Mucosa of descending colon (tissue), 3 donors: ENCODE data around the gene MAN2A2. TPM values are rescaled to one million over a fixed set of nuclear protein-coding genes. Genes with fewer than 3 reads are reported as not detected.

Source experiments
- ATAC-seq: fragments of 200-7000 bp; cut with Tn5 transposase; one replicate; pipeline ENCODE4 v1.9.1; 2020; ENCODE audit warnings: mild to moderate bottlenecking, moderate library complexity
- DNase-seq, 3 donors: peaks; one replicate each; pipeline ENCODE4 v3.0.0-alpha.2; 2020
- H3K36me3 ChIP-seq: fragments of 200-600 bp; one replicate; pipeline ENCODE4 v1.8.0; 2021; ENCODE audit warnings: low read depth, mild to moderate bottlenecking
- H3K4me1 ChIP-seq: fragments of 200-600 bp; one replicate; pipeline ENCODE4 v1.8.0; 2021; ENCODE audit warnings: low read depth, mild to moderate bottlenecking
- H3K4me3 ChIP-seq: fragments of 200-600 bp; one replicate; pipeline ENCODE4 v1.8.0; 2021; ENCODE audit warnings: mild to moderate bottlenecking
- H3K9me3 ChIP-seq: fragments of 200-600 bp; one replicate; pipeline ENCODE4 v1.8.0; 2021; ENCODE audit warnings: mild to moderate bottlenecking
- intact Hi-C, 2 donors: fragments of 100-400 bp; cut with DNase I in 1 of 2; cut with micrococcal nuclease in 1 of 2; formaldehyde crosslinking; loops; one replicate each; pipeline versions ENCODE4 v1.11.0 to v1.11.1; 2022; cut with DNase I, micrococcal nuclease
- total RNA-seq, 3 donors: library from RNA; stranded (reverse); fragmentation: NEBNext Ultra II Directional in 2 of 3; extraction: Animal tissue kit (Norgen Biotek cat#: 25700) in 2 of 3; gene quantifications; one replicate each; pipeline versions ENCODE4 v1.2.1 to v1.2.4, GENCODE V29; 2021 to 2023
- TF ChIP-seq, protein P1 (sequence below): fragments of 200-600 bp; IDR thresholded peaks from one replicate; pipeline ENCODE4 v1.8.0; 2022; ENCODE audit warnings: antibody characterized with exemption, mild to moderate bottlenecking
- donor health status: DM: no; HTN: no; CAD: no; lungs with moderate emphysema.
- donor health status: DM: no; HTN: no; CAD: no.
- donor health status: DM: no; HTN: yes; CAD: no.

The MAN2A2 gene
- total RNA-seq, 3 donors from 2014 or later: 50.9 to 75.8 (median 75.3) TPM

DNA sequence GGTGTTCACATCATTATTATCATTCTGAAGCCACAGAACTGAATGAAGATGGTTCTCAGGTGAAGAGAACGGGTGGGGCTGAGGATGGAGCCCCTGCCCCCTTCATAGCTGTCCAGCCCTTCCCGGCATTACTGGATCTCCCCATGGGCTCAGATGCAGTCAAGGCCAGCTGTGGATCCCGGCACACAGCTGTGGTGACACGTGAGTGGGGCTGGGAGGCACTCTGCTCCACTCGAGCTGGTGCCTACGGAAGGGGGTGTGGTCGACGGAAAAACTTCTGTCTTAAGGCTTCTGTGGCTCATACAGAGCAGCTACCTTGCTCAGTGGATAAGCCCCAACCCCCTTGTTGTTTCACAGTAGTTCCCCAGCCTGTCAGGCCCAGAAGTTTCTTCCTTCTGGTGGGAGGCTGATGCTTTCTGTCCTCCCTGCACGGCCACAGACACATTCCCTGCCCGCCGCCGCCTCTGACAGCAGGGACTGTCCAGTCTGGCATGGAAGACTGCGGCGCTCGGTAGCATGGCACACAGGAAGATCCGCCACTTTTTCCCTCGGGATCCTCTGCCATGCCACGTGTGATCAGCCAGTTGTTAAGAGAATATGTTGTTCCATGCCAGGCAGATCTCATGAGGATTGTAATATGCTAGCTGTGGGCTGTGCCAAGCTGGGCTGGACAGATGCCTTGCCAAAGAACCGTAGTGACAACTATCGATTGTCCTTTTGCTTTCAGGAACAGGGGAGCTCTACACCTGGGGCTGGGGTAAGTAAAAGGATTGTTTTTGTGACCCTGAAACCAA, 57.4 kb downstream of the MAN2A2 start:
- Histone ChIP-seq H3K4me3 (no peak overlapping the region), H3K9me3 (no peaks in the 10 kb centered on the region), H3K36me3 (no peaks in the 10 kb centered on the region), H3K4me1 (peaks cover 12% of the 10 kb centered on the region)
- intact Hi-C loops: no loop called here
- TF ChIP-seq, protein P1, sequence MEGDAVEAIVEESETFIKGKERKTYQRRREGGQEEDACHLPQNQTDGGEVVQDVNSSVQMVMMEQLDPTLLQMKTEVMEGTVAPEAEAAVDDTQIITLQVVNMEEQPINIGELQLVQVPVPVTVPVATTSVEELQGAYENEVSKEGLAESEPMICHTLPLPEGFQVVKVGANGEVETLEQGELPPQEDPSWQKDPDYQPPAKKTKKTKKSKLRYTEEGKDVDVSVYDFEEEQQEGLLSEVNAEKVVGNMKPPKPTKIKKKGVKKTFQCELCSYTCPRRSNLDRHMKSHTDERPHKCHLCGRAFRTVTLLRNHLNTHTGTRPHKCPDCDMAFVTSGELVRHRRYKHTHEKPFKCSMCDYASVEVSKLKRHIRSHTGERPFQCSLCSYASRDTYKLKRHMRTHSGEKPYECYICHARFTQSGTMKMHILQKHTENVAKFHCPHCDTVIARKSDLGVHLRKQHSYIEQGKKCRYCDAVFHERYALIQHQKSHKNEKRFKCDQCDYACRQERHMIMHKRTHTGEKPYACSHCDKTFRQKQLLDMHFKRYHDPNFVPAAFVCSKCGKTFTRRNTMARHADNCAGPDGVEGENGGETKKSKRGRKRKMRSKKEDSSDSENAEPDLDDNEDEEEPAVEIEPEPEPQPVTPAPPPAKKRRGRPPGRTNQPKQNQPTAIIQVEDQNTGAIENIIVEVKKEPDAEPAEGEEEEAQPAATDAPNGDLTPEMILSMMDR: no peak
- no peak for ATAC-seq
- no peak for DNase-seq

DNA sequence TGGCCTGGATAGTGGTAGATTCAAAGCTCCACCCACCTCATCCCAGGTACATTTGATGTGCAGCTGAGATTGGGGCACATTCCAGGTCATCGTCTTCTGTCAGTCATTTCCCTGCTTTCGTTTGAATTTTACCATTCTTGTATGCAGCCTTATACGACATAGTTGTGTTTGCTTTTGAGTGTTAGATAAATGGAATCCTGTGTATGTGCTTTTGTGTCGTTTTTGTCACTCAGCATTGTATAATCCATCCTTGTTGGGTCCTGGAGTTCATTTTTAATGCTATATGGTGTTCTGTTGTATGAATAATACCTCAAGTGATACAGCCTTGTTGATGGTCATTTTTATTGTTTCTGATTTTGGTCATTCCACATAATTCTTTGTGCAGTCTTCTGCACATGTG, 58.9 kb downstream of the MAN2A2 start:
- ATAC-seq (no peak), DNase-seq (no peak)
- TF ChIP-seq, protein P1: no peak
- Histone ChIP-seq H3K4me1 (no peaks in the 10 kb centered on the region), H3K9me3 (no peaks in the 10 kb centered on the region), H3K36me3 (no peaks in the 10 kb centered on the region), H3K4me3 (no peak overlapping the region)
- intact Hi-C loops: no loop called here

DNA sequence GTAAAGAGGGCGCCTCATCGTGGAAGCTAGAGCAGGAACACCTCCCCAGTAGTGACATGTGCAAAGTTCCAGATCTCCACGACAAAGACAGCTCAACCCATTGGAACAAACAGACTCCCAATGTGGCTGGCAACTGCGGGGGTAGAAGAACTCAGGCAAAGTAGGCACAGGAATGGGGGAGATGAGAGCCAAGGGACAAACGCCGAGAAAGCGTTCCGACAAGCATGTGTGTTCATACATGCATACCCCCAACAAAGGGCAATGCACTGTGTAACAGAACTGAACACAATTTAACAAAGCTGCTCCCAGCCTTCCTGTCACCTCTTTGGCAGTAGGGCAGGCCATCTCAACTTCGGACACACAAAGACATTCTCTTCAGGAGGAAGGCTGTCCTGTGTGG, 63.2 kb downstream of the MAN2A2 start:
- Histone ChIP-seq H3K4me3 (no peak overlapping the region), H3K4me1 (no peaks in the 10 kb centered on the region), H3K9me3 (no peaks in the 10 kb centered on the region), H3K36me3 (no peaks in the 10 kb centered on the region)
- ATAC-seq (no peak), DNase-seq (no peak)
- intact Hi-C loops: no loop called here
- TF ChIP-seq, protein P1: no peak

DNA sequence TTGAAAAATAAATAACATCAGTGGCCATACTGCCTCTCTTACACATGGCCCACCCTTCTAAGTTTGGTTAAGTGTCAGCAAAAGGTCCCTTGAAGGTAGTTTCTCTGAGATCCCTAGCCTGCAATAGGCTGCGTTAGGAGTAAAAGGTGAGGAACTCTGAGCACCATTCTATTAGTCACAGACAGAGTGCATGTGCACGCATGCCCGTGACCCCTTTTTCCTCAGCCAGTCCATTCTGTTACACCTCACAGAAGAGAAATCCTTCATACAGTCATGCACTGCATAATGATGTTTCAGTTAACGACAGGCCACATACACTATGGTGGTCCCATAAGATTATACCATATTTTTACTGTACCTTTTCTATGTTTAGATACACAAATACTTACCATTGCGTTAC, 64.1 kb downstream of the MAN2A2 start:
- H3K9me3 ChIP-seq: no peaks in the 10 kb centered on the region
- DNase-seq (no peak), ATAC-seq (no peak)
- H3K36me3 ChIP-seq: no peaks in the 10 kb centered on the region
- intact Hi-C loops: no loop called here
- TF ChIP-seq, protein P1: no peak
- no peak overlapping the region for H3K4me3 ChIP-seq
- no peaks in the 10 kb centered on the region for H3K4me1 ChIP-seq

DNA sequence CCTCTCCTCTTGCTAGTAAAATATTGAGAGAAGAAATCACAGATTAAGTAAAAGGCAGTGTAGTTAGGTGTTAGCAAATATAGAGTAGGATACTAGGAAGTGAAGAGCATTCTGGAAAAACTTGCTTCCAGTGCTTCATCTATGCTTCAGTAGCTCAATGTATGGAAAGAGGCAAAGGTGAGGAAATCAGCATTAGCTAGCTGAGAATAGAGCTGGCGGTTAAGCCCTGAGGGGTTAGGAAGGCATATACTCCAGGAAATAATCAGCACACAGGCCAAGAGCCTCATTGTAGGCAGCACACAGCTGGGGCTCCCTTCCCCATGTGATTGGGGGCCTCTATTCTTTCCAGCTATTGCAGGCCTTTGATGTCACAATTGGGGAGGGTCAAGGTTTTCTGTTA, 65.3 kb downstream of the MAN2A2 start:
- Histone ChIP-seq H3K4me3 (no peak overlapping the region), H3K36me3 (no peaks in the 10 kb centered on the region), H3K4me1 (no peaks in the 10 kb centered on the region), H3K9me3 (no peaks in the 10 kb centered on the region)
- DNase-seq (no peak), ATAC-seq (no peak)
- TF ChIP-seq, protein P1: no peak
- intact Hi-C loops: no loop called here
